Measurements from ENCODE around the gene SLC17A9.
A peak's percentile ranks its signal among the peaks of the same experiment; 100 is the strongest.

SLC17A9 gene

GRCh38 chr20:62969939-62970306, 17.4 kb downstream of the SLC17A9 start:
- no peak for DNase-seq

- no peak for DNase-seq
Observed at GRCh38 chr20:62970307-62971210, 18.1 kb downstream of the SLC17A9 start.

- no peak for DNase-seq
Observed at GRCh38 chr20:62971211-62971949, 18.9 kb downstream of the SLC17A9 start.

GRCh38 chr20:62971950-62972844, 19.7 kb downstream of the SLC17A9 start:
- no peak for DNase-seq

- DNase-seq: no peak
Observed at GRCh38 chr20:62972845-62973745, 20.6 kb downstream of the SLC17A9 start.

- no peak for DNase-seq
Observed at GRCh38 chr20:62975251-62975760, 22.8 kb downstream of the SLC17A9 start.

GRCh38 chr20:62975812-62976508, 23.5 kb downstream of the SLC17A9 start:
- DNase-seq: no peak

- DNase-seq: no peak
Observed at GRCh38 chr20:62976886-62977285, 24.4 kb downstream of the SLC17A9 start.

GRCh38 chr20:62977613-62978560, 25.4 kb downstream of the SLC17A9 start:
- DNase-seq: peak; percentile 69

GRCh38 chr20:62978561-62978943, 26.0 kb downstream of the SLC17A9 start:
- DNase-seq: no peak

- no peak for DNase-seq
Observed at GRCh38 chr20:62979310-62979709, 26.8 kb downstream of the SLC17A9 start.

- no peak for DNase-seq
Observed at GRCh38 chr20:62979876-62980373, 27.4 kb downstream of the SLC17A9 start.

GRCh38 chr20:62980380-62980960, 28.0 kb downstream of the SLC17A9 start:
- DNase-seq: no peak

- DNase-seq: no peak
Observed at GRCh38 chr20:62980970-62981369, 28.5 kb downstream of the SLC17A9 start.

- no peak for DNase-seq
Observed at GRCh38 chr20:62982124-62983075, 29.9 kb downstream of the SLC17A9 start.

- no peak for DNase-seq
Observed at GRCh38 chr20:62983210-62983609, 30.7 kb downstream of the SLC17A9 start.

GRCh38 chr20:62984666-62985443, 32.3 kb downstream of the SLC17A9 start:
- no peak for DNase-seq
